ENCODE data around the gene DGCR8.

GRCh38 chr22:20108757-20109230 is 28.8 kb downstream of the DGCR8 start:
- no peak for TF ChIP-seq POLR2A (IDR thresholded peaks at IDR 0.05; ENCODE audit: low read depth, low read length)
- TF ChIP-seq CTCF (conservative IDR thresholded peaks at IDR 0.05; ENCODE audit: low read depth, low read length) = no peak
- TF ChIP-seq MXI1 (IDR thresholded peaks at IDR 0.05; ENCODE audit: borderline replicate concordance, low read depth, low read length) = no peak
- no peak for TF ChIP-seq RAD21 (IDR thresholded peaks at IDR 0.05; ENCODE audit: low read length)
- TF ChIP-seq RFX5 (IDR thresholded peaks at IDR 0.05; ENCODE audit: low read depth, low read length) = no peak
- no peak for TF ChIP-seq MAFK (IDR thresholded peaks at IDR 0.05; ENCODE audit: low read depth, low read length)
- TF ChIP-seq BHLHE40 (IDR thresholded peaks at IDR 0.05; ENCODE audit: low read depth, low read length) = no peak
- no peak for TF ChIP-seq ELK1 (IDR thresholded peaks at IDR 0.05; ENCODE audit: borderline replicate concordance, low read depth, low read length)
- TF ChIP-seq MAZ (IDR thresholded peaks at IDR 0.05; ENCODE audit: borderline replicate concordance, low read depth, low read length) = no peak
- TF ChIP-seq SMC3 (IDR thresholded peaks at IDR 0.05; ENCODE audit: low read depth, low read length) = no peak
- TF ChIP-seq USF2 (IDR thresholded peaks at IDR 0.05; ENCODE audit: low read depth, low read length) = no peak
- TF ChIP-seq CHD1 (IDR thresholded peaks at IDR 0.05; ENCODE audit: low read depth, low read length) = no peak
